DLD1 (cell line): ENCODE data around the gene TPP1.

Experiments
- in situ Hi-C: cut with HindIII; loops from 2 replicates; pipeline ENCODE4 v1.10.0; 2017; ENCODE audit warnings: low sequenced_read_pairs

Gene TPP1

DNA sequence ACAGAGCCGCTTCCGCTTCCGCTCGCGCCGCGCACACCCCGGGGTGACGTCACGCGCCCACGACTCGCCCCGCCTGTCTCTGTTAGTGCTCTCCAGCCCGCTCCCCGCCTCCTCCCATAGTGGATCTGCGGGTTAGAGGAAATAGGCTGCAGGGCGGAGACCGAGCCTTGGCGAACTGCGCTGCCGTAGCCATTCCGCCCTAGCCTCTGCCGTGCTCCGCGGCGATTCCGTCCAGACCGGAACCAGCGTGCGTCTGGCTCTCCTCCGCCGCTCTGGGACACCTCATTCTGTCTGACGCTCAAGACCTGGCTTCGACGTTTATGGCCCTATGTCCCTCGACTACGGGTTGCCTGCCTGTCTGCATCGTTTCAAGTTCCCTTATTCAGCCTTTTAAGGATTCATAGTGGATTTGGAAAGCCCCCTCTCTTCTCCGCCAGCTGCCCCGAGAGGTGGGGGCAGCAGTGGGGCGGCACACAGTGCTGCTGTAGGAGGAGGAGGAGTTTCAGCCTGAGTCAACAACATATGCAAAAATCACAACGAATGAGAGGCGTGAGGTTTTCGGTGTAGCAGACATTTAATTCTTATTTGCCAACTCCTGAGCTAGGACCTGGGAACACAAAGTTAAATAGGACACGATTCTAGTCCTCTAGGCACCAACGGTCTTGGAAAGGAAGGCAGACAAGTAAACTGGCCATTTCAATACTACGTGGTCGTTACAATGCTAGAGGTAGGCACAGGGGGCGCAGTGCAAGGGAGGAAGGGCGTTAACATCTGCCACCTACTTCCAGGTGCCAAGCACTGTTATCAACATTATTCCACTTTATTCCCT, 6.8 kb downstream of the TPP1 start, which contains the start of gene TAF10:
Gene TAF10 (minus strand): TSS at position 4 of the 829 bp plus-strand sequence. CDS start 27 bp downstream, outside the sequence.
- in situ Hi-C loops, result loop anchor here (10.0 kb wide), 1 partner anchor 208 kb away; no protein-coding TSS in a partner anchor

GRCh38 chr11:6611963-6612212, 7.3 kb downstream of the TPP1 start:
- in situ Hi-C loops, result loop anchor here (10.0 kb wide), 1 partner anchor 207 kb away; no protein-coding TSS in a partner anchor

- in situ Hi-C loops, result loop anchor here (10.0 kb wide), 1 partner anchor 207 kb away; no protein-coding TSS in a partner anchor
These were observed 7.9 kb downstream of the TPP1 start for GRCh38 chr11:6611092-6611962.

- in situ Hi-C loops, result loop anchor here (10.0 kb wide), 1 partner anchor 206 kb away; no protein-coding TSS in a partner anchor
These were observed 8.6 kb downstream of the TPP1 start for GRCh38 chr11:6610591-6610990.

GRCh38 chr11:6609502-6610015, 9.7 kb downstream of the TPP1 start:
- in situ Hi-C loops, result loop anchor here (10.0 kb wide), 1 partner anchor 205 kb away; no protein-coding TSS in a partner anchor

DNA sequence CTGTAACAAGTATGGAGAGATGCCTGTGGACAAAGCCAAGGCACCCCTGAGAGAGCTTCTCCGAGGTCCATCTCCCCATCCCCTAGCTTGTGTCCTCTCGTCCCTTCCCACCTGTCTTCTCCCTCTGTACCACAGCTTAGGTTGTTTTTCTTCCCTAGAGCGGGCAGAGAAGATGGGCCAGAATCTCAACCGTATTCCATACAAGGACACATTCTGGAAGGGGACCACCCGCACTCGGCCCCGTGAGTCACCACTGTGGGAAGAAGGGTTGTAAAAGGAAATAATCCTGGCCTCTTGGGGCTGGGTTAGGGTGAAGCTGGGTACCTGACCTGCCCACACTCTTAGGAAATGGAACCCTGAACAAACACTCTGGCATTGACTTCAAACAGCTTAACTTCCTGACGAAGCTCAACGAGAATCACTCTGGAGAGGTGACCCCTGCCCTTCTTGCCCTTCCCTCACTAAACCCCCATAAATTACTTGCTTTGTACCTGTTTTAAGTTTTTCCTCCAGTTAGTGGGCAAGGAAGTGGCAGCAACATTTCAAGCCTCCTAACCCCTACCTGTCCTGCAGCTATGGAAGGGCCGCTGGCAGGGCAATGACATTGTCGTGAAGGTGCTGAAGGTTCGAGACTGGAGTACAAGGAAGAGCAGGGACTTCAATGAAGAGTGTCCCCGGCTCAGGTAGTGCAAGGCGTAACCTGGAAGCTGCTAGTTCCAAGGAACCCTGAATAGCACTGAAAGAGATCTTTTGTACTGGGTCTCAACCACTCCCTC, 10.3 kb downstream of the TPP1 start:
- in situ Hi-C loops, result no loop called here

DNA sequence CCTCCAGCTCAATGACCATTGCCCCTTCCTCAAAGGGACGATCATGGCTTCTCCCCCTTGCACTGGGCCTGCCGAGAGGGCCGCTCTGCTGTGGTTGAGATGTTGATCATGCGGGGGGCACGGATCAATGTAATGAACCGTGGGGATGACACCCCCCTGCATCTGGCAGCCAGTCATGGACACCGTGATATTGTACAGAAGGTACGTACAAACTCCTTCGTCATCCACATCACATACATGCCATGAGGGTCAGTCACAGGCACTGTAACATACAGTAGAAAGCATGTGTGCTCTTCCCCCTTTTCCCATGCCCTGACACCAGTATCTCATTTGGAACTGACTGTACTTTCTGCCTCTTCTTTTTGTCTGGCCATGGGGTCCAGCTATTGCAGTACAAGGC, 11.2 kb downstream of the TPP1 start:
- in situ Hi-C loops, result no loop called here

DNA sequence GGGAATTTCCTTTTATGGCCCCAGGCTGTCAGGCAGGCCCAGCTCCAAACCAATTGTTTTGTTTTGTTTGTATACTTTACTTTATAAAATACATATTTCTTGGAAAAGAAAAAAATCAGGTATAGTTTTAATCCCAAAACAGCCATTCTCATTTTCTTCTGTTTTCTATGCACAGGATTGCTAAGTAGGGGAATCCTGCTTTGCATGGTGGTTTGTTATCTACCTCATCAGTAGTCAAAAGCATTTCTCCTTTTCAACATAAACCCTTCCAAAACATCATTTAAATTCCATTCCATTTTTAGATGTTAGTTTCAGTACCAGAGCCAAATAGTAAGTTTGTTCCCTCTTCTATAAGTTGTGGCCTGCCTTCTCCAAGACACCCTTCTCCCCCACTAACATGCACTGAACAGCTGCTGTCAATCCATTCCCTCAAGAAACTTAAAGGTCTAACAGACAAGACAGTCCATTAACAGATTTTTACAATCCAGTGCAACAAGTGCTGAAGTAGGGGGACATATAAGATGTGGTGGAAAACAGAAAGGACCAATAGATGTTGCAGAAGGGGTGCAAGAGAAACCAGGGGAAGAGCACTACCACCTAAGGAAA, 11.9 kb downstream of the TPP1 start:
- in situ Hi-C loops, result no loop called here

- in situ Hi-C loops, result no loop called here
These were observed 12.6 kb downstream of the TPP1 start for GRCh38 chr11:6606471-6607189.

GRCh38 chr11:6604790-6605189, 14.4 kb downstream of the TPP1 start:
- in situ Hi-C loops, result no loop called here

- in situ Hi-C loops, result no loop called here
These were observed 15.1 kb downstream of the TPP1 start for GRCh38 chr11:6604081-6604626.

- in situ Hi-C loops, result no loop called here
These were observed 15.7 kb downstream of the TPP1 start, which contains the start of the genes ILK and RRP8 for GRCh38 chr11:6603287-6604080. ILK (plus strand) TSS chr11:6603774; CDS start chr11:6604272, 498 bp downstream. RRP8 (minus strand) TSS chr11:6603616; CDS start chr11:6603502, 114 bp downstream.

DNA sequence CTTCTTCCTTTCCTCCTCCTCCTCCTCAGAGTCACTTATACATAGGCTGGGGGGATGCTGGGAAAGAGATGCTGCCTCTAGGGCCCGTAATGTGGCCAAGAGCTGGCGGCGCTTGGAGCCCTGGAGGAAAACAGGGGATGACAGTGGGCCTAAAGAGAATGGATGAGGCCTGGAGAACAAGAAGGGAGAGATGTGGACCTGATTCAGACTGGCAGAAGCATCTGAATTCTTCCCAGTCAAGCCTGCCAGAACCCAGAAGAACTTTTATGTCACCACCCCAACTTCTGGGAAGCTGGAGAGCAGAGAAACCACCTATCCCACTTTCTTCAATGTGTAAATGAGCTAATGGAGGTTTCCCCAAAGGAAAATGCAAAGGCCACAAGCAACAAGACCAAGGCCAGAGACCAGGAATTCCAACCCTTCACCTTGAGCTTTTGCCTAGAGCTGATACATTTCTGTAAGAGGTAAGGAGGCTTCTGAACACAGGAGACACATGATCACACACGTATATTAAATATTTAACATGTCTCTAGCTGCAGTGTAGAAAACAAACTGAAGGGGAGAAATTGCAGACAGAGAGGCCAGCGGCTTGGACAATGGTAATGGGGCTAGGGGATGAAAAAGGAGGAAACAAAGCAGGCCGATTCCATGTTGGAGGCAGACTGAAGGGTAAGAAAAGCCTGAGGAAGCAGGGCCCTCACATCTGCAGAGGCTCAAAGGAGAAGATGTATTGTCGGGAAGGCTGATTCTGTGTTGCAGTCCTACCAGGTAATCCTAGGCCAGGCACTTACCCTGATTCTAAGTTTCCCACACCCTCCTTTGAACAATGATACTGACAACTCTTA, 16.9 kb downstream of the TPP1 start:
- in situ Hi-C loops, result no loop called here

- in situ Hi-C loops, result no loop called here
These were observed 18.2 kb downstream of the TPP1 start for GRCh38 chr11:6601041-6601461.

DNA sequence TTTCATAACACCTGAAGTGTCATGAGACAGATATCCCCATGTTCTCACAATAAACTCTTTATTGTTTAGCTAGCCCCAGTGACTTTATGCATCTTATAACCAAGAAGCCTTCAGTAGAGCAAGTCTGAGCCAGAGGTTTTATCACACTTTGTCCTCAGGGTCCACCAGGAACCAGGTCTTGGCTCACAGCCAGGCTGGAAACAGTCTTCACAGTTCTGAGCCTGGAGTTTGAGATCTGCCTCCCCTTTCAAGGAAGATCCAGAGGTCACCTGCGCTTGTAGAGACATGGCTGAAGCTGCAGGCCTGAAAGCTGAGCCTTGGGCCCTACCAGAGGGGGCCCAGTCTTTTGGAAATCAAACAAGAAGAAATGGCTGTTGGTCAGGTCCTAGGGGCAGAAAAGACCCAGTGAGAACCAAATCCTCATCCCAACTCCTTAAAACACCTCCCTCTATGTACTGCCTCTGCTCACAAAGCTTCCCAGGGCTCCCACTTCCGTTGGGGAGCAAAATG, 19.3 kb downstream of the TPP1 start:
- in situ Hi-C loops, result no loop called here

DNA sequence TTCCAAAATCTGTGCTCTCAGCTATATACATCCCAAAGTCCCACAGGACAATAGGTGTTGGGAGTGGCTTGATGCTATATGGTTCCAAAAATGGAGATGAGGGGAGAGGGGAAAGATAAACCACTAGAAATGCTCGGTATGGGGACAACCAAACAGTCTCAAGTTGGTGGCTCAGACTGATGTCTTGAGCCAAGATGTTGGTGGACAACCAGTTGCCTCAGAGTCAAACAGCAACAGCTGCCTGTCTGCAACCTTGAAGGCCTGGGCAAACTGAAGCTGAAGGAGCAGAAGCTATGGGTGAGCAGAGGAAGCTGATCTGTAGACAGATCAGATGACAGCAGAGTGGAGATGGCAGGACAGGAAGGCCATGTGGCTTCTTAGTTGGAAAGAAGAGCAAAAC, 19.8 kb downstream of the TPP1 start:
- in situ Hi-C loops, result no loop called here

DNA sequence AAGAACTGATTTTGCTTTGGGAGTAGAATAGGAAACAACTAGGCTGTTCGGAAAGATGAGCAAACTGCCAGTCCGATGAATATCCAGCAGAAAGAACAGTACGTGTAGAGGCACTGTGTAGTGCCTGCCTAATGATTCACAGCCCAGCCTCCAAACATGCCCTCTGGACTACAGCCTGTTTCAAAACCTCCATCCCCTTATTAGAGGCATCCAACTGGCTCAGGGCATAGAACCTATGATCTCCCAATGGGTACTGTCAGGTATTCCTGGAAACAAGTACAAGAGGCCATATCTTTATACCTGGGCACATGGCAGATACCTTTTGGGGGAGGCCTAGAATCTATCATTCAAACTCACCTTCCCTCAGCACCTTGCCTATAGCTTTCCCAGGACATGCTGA, 20.7 kb downstream of the TPP1 start:
- in situ Hi-C loops, result no loop called here
